ENCODE measurements around the gene CAPN1.
"Not testable (repeated sequence)": the region's sequence is repeated elsewhere in the genome, so short reads cannot be mapped to it uniquely, and the experiment has no call there.

Gene CAPN1

GRCh38 chr11:65159012-65159411 is 22.7 kb upstream of the CAPN1 start:
- DNase-seq (ENCODE audit: low read depth in 3 of 3, low spot score in 1 of 3) = no peak

DNA sequence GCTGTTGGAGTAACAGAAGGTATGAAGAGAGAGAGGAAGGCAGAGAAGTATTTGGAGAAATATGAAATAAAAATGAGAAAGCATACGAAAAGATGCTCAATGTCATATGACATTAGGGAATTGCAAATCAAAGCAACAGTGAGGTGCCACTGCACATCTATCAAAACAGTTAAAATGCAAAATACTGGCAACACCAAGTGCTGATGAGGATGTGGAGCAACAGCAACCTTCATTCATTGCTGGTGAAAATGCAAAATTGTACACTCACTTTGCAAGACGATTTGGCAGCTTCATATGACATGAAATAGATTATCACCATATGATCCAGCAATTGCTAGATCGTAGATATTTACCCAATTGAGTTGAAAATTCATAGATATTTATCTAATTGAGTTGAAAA is 21.1 kb upstream of the CAPN1 start:
- DNase-seq (ENCODE audit: low read depth in 3 of 3, low spot score in 1 of 3) = no peak

DNA sequence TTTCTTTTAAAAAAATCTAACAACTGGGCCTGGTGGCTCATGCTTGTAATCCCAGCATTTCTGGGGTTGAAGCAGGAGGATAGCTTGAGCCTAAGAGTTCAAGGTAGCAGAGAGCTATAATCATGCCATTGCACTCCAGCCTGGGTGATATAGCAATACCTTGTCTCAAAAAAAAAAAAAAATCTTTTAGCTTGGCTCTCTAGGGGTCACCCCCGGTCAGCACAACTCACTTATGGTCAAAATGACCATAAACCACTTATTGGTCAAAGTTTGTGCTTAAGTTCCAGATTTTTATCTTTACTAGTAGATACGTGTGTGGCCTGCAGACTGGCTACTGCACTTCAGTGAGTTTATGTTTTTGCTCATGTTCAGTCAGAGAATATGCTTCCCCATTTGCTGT is 18.0 kb upstream of the CAPN1 start:
- no peak for DNase-seq (ENCODE audit: low read depth in 3 of 3, low spot score in 1 of 3)

- DNase-seq (ENCODE audit: low read depth in 3 of 3, low spot score in 1 of 3) = no peak
These were observed 16.1 kb upstream of the CAPN1 start for GRCh38 chr11:65165410-65166317.

DNA sequence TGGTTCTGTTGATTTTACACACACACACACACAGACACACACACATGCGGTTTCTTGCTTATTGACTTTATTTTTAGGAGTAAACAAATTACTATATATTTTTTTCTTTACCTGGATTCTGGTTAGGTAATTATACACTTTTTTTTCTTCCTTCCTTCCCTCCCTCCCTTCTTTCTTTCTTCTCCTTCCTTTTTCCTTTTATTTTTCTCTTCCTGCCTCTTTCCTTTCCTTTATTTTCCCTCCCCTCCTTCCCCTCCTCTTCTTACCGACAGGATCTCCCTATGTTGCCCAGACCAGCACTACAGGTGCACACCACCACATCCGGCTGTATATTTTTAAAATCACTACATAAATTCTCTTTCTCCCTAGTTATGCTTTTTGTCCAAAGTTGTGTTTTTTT is 14.8 kb upstream of the CAPN1 start:
- no peak for DNase-seq (ENCODE audit: low read depth in 3 of 3, low spot score in 1 of 3)

- DNase-seq (ENCODE audit: low read depth in 3 of 3, low spot score in 1 of 3) = no peak
These were observed 14.1 kb upstream of the CAPN1 start for GRCh38 chr11:65167656-65168055.

DNA sequence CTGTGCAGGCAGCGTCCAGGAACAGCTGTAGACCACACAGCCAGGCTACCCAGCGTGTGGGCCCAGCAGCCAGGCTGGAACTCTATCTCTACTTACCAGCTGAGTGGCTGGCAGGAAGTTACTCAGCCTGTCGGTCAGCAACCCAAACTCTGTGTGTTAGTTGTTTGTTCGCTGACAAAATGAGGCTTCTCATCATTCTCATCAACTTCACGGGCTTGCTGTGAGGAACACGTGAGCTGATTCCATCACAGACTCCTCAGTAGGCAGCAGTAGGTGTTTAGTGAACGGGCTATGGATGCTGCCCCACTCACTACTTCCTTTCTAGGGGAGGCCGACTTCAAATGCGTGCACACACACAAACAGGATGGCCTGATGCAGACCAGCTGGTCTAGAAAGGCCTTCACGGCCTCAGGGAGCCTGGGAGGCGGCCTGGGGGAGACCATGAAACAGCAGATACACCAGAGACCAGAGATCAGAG is 12.5 kb upstream of the CAPN1 start:
- DNase-seq (ENCODE audit: low read depth in 3 of 3, low spot score in 1 of 3) = no peak

GRCh38 chr11:65170058-65170534 is 11.6 kb upstream of the CAPN1 start, which contains the start of gene SPDYC:
Gene SPDYC, plus strand, starts transcription at chr11:65170233. Its CDS starts 1,125 bp downstream, at chr11:65171358.
- DNase-seq (ENCODE audit: low read depth in 3 of 3, low spot score in 1 of 3) = no peak

GRCh38 chr11:65172600-65172999 is 9.1 kb upstream of the CAPN1 start:
- no peak for DNase-seq (ENCODE audit: low read depth in 3 of 3, low spot score in 1 of 3)

GRCh38 chr11:65174571-65175010 is 7.1 kb upstream of the CAPN1 start:
- not testable (repeated sequence) for DNase-seq (ENCODE audit: low read depth in 3 of 3, low spot score in 1 of 3)

- peak in 1 of 3 donors; percentile 39 for DNase-seq (ENCODE audit: low read depth in 3 of 3, low spot score in 1 of 3)
These were observed 705 bp upstream of the CAPN1 start for GRCh38 chr11:65180877-65181568.

DNA sequence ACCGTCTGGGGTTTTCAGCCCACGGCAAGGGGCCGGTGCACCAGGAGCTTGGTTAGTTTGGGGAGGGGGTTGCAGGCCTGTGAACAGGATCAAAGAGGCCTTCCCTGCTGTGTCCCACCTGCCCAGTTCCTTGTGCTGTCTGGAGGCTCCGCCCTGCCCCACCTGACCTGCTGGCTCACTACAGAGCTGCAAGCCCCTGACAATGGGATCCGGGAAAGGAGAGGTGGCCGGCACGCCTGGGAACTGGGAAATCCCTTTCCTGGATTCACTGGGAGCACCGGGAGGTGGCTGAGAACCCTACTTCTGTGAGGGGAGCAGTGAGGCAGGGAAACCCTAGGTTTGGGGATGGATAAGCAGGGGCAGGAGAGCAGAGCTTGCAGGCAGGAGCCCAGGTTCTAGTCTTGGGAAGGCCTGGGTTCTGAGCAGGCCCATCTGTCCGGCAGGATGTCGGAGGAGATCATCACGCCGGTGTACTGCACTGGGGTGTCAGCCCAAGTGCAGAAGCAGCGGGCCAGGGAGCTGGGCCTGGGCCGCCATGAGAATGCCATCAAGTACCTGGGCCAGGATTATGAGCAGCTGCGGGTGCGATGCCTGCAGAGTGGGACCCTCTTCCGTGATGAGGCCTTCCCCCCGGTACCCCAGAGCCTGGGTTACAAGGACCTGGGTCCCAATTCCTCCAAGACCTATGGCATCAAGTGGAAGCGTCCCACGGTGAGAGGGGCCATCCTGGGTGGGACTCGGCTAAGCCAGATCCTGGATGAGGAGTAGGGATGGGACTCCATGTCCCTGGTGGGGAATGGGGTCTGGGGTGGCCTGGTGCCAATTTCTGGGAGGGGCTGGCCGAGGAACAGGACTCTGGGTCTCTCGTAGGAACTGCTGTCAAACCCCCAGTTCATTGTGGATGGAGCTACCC is 786 bp downstream of the CAPN1 start:
- no peak for DNase-seq (ENCODE audit: low read depth in 3 of 3, low spot score in 1 of 3)

DNA sequence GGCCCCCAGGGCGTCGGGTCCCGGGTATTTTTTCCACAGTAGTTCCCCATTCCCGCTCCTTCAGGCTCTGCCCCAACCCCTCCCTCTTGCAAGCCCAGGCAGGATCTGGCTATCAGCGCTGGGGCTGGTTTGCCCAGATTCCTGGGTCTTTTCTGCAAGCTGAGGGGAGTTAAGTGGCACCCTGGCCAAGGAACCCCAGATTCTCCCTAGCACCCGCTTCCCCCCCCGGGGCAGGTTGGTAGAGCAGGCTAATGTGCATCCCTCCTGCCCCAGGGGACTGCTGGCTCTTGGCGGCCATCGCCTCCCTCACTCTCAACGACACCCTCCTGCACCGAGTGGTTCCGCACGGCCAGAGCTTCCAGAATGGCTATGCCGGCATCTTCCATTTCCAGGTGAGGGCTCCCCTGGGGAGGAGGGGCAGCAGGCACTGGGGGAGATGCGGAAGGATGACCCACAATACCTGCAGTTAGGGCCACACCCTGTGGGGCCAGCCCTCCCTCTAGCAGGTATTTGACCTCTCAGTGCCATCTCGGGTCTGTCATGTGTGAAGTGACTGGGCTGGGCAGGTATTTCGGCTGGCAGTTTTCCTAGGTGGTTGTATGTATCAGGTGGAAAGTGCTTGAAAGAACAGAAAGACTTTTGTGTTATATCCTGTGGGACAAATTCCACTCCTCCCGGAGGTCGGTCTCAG is 1.6 kb downstream of the CAPN1 start:
- no peak for DNase-seq (ENCODE audit: low read depth in 3 of 3, low spot score in 1 of 3)

DNA sequence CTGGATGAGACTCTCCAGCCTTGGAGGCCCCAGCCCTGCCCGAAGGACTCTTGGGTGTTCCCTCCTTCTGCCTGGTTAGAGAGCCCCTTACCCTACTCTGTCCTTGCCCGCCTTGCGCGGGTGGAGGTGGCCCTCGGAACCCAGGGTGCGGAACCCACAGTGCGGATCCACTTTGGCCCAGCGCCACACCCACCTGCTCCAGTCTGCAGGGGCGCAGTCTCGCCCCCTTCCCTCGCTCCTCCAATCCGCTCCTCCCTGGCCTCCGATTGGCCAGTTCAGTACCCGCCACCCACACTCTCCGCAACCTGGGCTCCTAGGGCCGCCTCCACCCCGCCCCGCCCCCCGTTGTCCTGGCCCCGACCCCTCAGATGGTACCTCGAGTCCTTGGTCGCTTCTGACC is 2.4 kb downstream of the CAPN1 start:
- no peak for DNase-seq (ENCODE audit: low read depth in 3 of 3, low spot score in 1 of 3)

- no peak for DNase-seq (ENCODE audit: low read depth in 3 of 3, low spot score in 1 of 3)
These were observed 3.4 kb downstream of the CAPN1 start for GRCh38 chr11:65185171-65185570.

DNA sequence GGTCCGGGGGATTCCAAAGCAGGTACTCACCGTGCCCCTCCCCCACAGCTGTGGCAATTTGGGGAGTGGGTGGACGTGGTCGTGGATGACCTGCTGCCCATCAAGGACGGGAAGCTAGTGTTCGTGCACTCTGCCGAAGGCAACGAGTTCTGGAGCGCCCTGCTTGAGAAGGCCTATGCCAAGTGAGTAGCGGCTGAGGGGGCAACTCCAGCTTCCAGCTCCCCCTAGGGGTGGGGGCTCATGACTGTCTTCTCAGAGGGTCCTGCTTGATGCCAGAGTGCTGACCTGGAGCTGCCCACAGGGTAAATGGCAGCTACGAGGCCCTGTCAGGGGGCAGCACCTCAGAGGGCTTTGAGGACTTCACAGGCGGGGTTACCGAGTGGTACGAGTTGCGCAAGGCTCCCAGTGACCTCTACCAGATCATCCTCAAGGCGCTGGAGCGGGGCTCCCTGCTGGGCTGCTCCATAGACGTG is 4.2 kb downstream of the CAPN1 start:
- no peak for DNase-seq (ENCODE audit: low read depth in 3 of 3, low spot score in 1 of 3)

GRCh38 chr11:65186701-65187100 is 5.0 kb downstream of the CAPN1 start:
- DNase-seq (ENCODE audit: low read depth in 3 of 3, low spot score in 1 of 3) = no peak

DNA sequence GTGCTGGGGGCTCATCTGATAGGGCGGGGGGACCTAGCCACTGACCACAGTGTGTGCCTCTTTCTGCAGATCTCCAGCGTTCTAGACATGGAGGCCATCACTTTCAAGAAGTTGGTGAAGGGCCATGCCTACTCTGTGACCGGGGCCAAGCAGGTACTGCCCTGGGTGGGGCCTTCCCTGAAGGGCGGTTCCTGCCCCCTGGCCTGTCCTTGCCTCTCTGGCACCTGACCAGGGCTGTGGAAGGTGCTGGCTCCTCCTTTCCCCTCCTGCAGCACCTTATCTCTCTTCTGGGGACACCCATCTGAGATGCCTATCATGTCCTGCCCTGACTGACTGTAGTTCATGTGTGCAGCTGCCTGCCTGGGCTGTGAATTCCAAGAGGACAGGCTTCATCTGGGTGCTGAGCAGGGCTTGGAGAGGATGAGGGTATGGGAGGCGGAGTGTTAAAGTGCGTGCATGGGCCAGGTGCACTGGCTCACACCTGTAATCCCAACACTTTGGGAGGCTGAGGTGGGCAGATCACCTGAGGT is 5.5 kb downstream of the CAPN1 start:
- DNase-seq (ENCODE audit: low read depth in 3 of 3, low spot score in 1 of 3) = no peak

DNA sequence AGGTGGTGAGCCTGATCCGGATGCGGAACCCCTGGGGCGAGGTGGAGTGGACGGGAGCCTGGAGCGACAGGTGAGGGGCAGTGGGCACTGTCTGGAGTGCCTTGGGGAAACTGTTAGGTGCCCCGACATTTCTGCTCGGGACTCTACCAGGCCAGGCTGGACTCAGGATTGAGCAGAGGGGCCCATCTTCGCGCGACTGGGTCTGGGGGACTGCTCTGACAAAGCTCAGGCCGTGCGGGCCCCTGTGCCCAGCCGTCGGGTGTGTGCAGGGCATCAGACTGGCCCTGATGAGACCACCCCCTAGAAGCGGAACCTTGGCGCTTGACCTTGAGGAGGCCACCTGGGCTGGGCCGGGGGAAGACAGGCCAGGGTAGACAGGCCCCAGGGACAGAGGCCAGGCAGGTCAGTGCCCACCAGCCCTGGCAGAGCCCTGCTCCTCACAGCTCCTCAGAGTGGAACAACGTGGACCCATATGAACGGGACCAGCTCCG is 6.3 kb downstream of the CAPN1 start:
- no peak for DNase-seq (ENCODE audit: low read depth in 3 of 3, low spot score in 1 of 3)

DNA sequence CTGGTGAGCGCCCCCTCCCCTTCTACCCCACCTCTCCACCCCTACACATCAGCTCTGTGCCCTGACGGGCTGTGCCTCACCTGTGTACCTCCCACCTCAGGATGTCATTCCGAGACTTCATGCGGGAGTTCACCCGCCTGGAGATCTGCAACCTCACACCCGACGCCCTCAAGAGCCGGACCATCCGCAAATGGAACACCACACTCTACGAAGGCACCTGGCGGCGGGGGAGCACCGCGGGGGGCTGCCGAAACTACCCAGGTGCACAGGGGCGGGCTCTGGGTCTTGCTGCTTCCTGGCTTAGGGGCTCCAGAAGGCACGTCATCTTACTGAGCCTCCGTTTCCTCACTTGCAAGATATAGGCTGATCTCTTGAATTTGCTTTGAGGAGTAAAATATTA is 6.8 kb downstream of the CAPN1 start:
- DNase-seq (ENCODE audit: low read depth in 3 of 3, low spot score in 1 of 3) = no peak
